Measurements from ENCODE around the gene SMCO4. TPM values are rescaled to one million over a fixed set of nuclear protein-coding genes. Genes with fewer than 3 reads are reported as not detected.

SMCO4 gene
- total and polyA plus RNA-seq, 2 of the 8 experiments (the other 6 are each of a cell fraction or from before 2014, with no cell fraction given), result 33.2 to 53.9 TPM

GRCh38 chr11:93567401-93567895 lies 24.3 kb upstream of the SMCO4 start:
- no peak overlapping the region for H2BK15ac ChIP-seq (ENCODE audit: low read length)
- no peak for DNase-seq (ENCODE audit: low read depth in 1 of 2, low spot score in 2 of 2)
- H3K27me3 ChIP-seq (replicated peaks in 1 of 4; ENCODE audit: control insufficient read depth in 3 of 4, extremely low read depth in 1 of 4, insufficient read depth in 3 of 4, low read length in 3 of 4), result no peaks in the 10 kb centered on the region
- ChIA-PET CTCF (ENCODE audit: partially characterized antibody) (interaction anchor here (0.5 to 1.3 kb wide), 2 partner anchors 47 to 174 kb away, joined by 3 to 4 read pairs; no protein-coding TSS in a partner anchor), POLR2A (ENCODE audit: partially characterized antibody) (no interaction called here)
- H3K14ac ChIP-seq (ENCODE audit: insufficient read length), result no peak overlapping the region
- H4K8ac ChIP-seq (ENCODE audit: extremely low read depth, insufficient read depth, low read length), result no peak overlapping the region; the same call in 1 of the 2 replicates
- no peak overlapping the region for H3K4me3 ChIP-seq (ENCODE audit: extremely low read depth in 1 of 4, insufficient read depth in 2 of 4, low read depth in 3 of 4, low read length in 4 of 4)
- H3K36me3 ChIP-seq (ENCODE audit: control insufficient read depth in 2 of 4, insufficient read depth in 4 of 4, low read length in 3 of 4), result no peaks in the 10 kb centered on the region
- no peak for FAIRE-seq
- H3K79me1 ChIP-seq (ENCODE audit: low read depth, low read length), result no peaks in the 10 kb centered on the region
- no peak overlapping the region for H2BK5ac ChIP-seq (ENCODE audit: low read depth, low read length)
- H2BK120ac ChIP-seq (replicated peaks; ENCODE audit: low read depth, low read length), result no peak overlapping the region
- H3K23me2 ChIP-seq (ENCODE audit: low read depth, low read length), result no peaks in the 10 kb centered on the region
- peak overlapping the region; percentile 6; the same call in 1 of the 2 replicates for H3K18ac ChIP-seq (ENCODE audit: extremely low read depth, low read length)
- no peak overlapping the region for H3K27ac ChIP-seq (ENCODE audit: low read depth, low read length)
- H2AK5ac ChIP-seq (ENCODE audit: low read depth, low read length), result no peak overlapping the region
- WGBS, 2 experiments (ENCODE audit: extremely low coverage in 1 of 2, insufficient coverage in 1 of 2, insufficient read length in 1 of 2, insufficient replicate concordance in 2 of 2, low coverage in 1 of 2, low lambda C conversion rate in 2 of 2, missing lambda C conversion rate in 1 of 2), result 82% methylated on average over 7 of the region's 7 CpGs; no CpG with 5 or more reads in 1 of the 2 experiments
- TF ChIP-seq BRCA1 (IDR thresholded peaks at IDR 0.05; ENCODE audit: low read depth, low read length) (no peak), FOSL1 (IDR thresholded peaks at IDR 0.05; ENCODE audit: insufficient read depth, low read depth, low read length) (no peak), SIN3A (conservative IDR thresholded peaks at IDR 0.05 in 1 of 2, IDR thresholded peaks at IDR 0.05 in 1 of 2; ENCODE audit: low read depth in 1 of 2, low read length in 2 of 2) (no peak), CBX5 (IDR thresholded peaks at IDR 0.05; ENCODE audit: low read depth, low read length) (no peak)
- H3K9me3 ChIP-seq (ENCODE audit: insufficient read depth in 2 of 2, low read depth in 1 of 2, low read length in 1 of 2), result no peaks in the 10 kb centered on the region
- H4K91ac ChIP-seq (replicated peaks; ENCODE audit: insufficient read length, low read length), result no peak overlapping the region
- H3K4me1 ChIP-seq (replicated peaks in 1 of 4; ENCODE audit: control insufficient read depth in 3 of 4, insufficient read depth in 4 of 4, low read length in 3 of 4), result peaks cover 0 to 3% (median 0%) of the 10 kb centered on the region in 4 experiments; a peak in 2 of 7 replicates
- no peak overlapping the region for H3K23ac ChIP-seq (ENCODE audit: insufficient read length)
- no peak overlapping the region for H3K4ac ChIP-seq (replicated peaks; ENCODE audit: insufficient read length, low read depth, low read length)
- H2BK12ac ChIP-seq (ENCODE audit: low read depth, low read length), result no peak overlapping the region
- H4K20me1 ChIP-seq (replicated peaks in 1 of 2; ENCODE audit: control insufficient read depth in 1 of 2, insufficient read depth in 2 of 2, low read length in 2 of 2), result no peaks in the 10 kb centered on the region
- H2BK20ac ChIP-seq (ENCODE audit: low read length), result no peak overlapping the region
- no peak overlapping the region for H3K56ac ChIP-seq (replicated peaks; ENCODE audit: insufficient read length, low read depth, low read length)
- no peaks in the 10 kb centered on the region for H3K79me2 ChIP-seq (ENCODE audit: control insufficient read depth in 1 of 2, insufficient read depth in 2 of 2, low read length in 2 of 2)
- no peak overlapping the region for H3K4me2 ChIP-seq (ENCODE audit: insufficient read depth in 1 of 2, low read depth in 2 of 2, low read length in 2 of 2)
- no peak overlapping the region for H3K9ac ChIP-seq (replicated peaks in 1 of 4; ENCODE audit: extremely low read depth in 1 of 4, low read depth in 3 of 4, low read length in 3 of 4)
- H2AFZ ChIP-seq (ENCODE audit: low read length), result no peak overlapping the region
- H4K5ac ChIP-seq (ENCODE audit: insufficient read length, low read depth, low read length), result no peak overlapping the region
